Mesenchymal stem cell (in vitro differentiated cells and primary cell): Measurements from ENCODE around the gene PLAAT2.
"Not testable (repeated sequence)": the region's sequence is repeated elsewhere in the genome, so short reads cannot be mapped to it uniquely, and the experiment has no call there.

Experiments used
- DNase-seq: peaks from one replicate; pipeline ENCODE4 v3.0.0-alpha.2; 2013
- H2AFZ ChIP-seq: one replicate; pipeline ENCODE4 v1.6.1; 2013; ENCODE audit warnings: low read depth, mild to moderate bottlenecking, control low read depth, inconsistent platforms, low read length, moderate library complexity
- H2AK5ac ChIP-seq: 2 replicates; pipeline ENCODE4 v1.6.1; 2013; ENCODE audit warnings: low read length, moderate library complexity, mild to moderate bottlenecking, inconsistent platforms; ENCODE audit not compliant: severe bottlenecking
- H2BK120ac ChIP-seq: one replicate; pipeline ENCODE4 v1.6.1; 2013; ENCODE audit warnings: low read depth, mild to moderate bottlenecking, inconsistent platforms, low read length, moderate library complexity
- H2BK12ac ChIP-seq, 2 experiments: one replicate each; pipeline ENCODE4 v1.6.1; 2013; ENCODE audit warnings: inconsistent platforms in 2 of 2, low read length in 2 of 2, mild to moderate bottlenecking in 2 of 2, moderate library complexity in 2 of 2, control low read depth in 1 of 2
- H2BK15ac ChIP-seq: one replicate; pipeline ENCODE4 v1.6.1; 2013; ENCODE audit warnings: mild to moderate bottlenecking, low read depth, inconsistent platforms; ENCODE audit not compliant: poor library complexity, severe bottlenecking
- H2BK5ac ChIP-seq: 2 replicates; pipeline ENCODE4 v1.6.1; 2013; ENCODE audit warnings: low read depth, mild to moderate bottlenecking, low read length, control low read depth, inconsistent platforms; ENCODE audit not compliant: poor library complexity, severe bottlenecking
- H3K14ac ChIP-seq, 2 experiments: one replicate each; pipeline ENCODE4 v1.6.1; 2013; ENCODE audit warnings: inconsistent platforms in 2 of 2, low read length in 2 of 2, control low read depth in 1 of 2, mild to moderate bottlenecking in 1 of 2, moderate library complexity in 1 of 2
- H3K18ac ChIP-seq, 2 experiments: one replicate each; pipeline ENCODE4 v1.6.1; 2013; ENCODE audit warnings: inconsistent platforms in 2 of 2, low read length in 2 of 2, control low read depth in 1 of 2, low read depth in 1 of 2, mild to moderate bottlenecking in 1 of 2
- H3K23ac ChIP-seq, 2 experiments: one replicate each; pipeline ENCODE4 v1.6.1; 2013; ENCODE audit warnings: inconsistent platforms in 2 of 2, low read length in 2 of 2, mild to moderate bottlenecking in 2 of 2, moderate library complexity in 2 of 2, control low read depth in 1 of 2
- H3K27ac ChIP-seq: 2 replicates; pipeline ENCODE4 v1.5.1; 2013; ENCODE audit warnings: mild to moderate bottlenecking, moderate library complexity, low read length, control low read depth, inconsistent platforms; ENCODE audit not compliant: poor library complexity, severe bottlenecking
- H3K27me3 ChIP-seq, 2 experiments: 2 replicates each; pipeline versions ENCODE4 v1.6.1 to v1.7.0; 2013; ENCODE audit warnings: low read length in 2 of 2, mild to moderate bottlenecking in 2 of 2, moderate library complexity in 2 of 2, control low read depth in 1 of 2, inconsistent platforms in 1 of 2; ENCODE audit not compliant: control insufficient read depth in 1 of 2, insufficient read depth in 1 of 2
- H3K36me3 ChIP-seq, 2 experiments: 2 replicates each; pipeline versions ENCODE4 v1.6.1 to v1.7.0; 2013; ENCODE audit warnings: low read length in 2 of 2, control low read depth in 1 of 2, inconsistent platforms in 1 of 2, low read depth in 1 of 2, mild to moderate bottlenecking in 1 of 2; ENCODE audit not compliant: insufficient read depth in 2 of 2, control insufficient read depth in 1 of 2
- H3K4ac ChIP-seq, 2 experiments: one replicate each; pipeline ENCODE4 v1.6.1; 2013; ENCODE audit warnings: inconsistent platforms in 2 of 2, low read length in 2 of 2, mild to moderate bottlenecking in 2 of 2, moderate library complexity in 2 of 2, control low read depth in 1 of 2, low read depth in 1 of 2
- H3K4me1 ChIP-seq: 2 replicates; pipeline ENCODE4 v1.6.1; 2013; ENCODE audit warnings: low read depth, low read length, control low read depth; ENCODE audit not compliant: control insufficient read depth, insufficient read depth
- H3K4me2 ChIP-seq: 2 replicates; pipeline ENCODE4 v1.6.1; 2013; ENCODE audit warnings: low read length, mild to moderate bottlenecking, inconsistent platforms; ENCODE audit not compliant: poor library complexity, severe bottlenecking
- H3K4me3 ChIP-seq, 2 experiments: 2 replicates each; pipeline versions ENCODE4 v1.5.1 to v1.7.0; 2013; ENCODE audit warnings: low read length in 2 of 2, mild to moderate bottlenecking in 2 of 2, control low read depth in 1 of 2, low read depth in 1 of 2; ENCODE audit not compliant: insufficient read depth in 1 of 2
- H3K79me1 ChIP-seq: replicated peaks from 2 replicates; pipeline ENCODE4 v1.6.1; 2013; ENCODE audit warnings: mild to moderate bottlenecking, control low read depth, low read length, inconsistent platforms; ENCODE audit not compliant: poor library complexity, severe bottlenecking
- H3K9ac ChIP-seq: 2 replicates; pipeline ENCODE4 v1.7.0; 2013; ENCODE audit warnings: mild to moderate bottlenecking, low read length, moderate library complexity
- H3K9me3 ChIP-seq: 2 replicates; pipeline ENCODE4 v1.7.0; 2013; ENCODE audit warnings: mild to moderate bottlenecking, low read length; ENCODE audit not compliant: control insufficient read depth
- H4K8ac ChIP-seq: one replicate; pipeline ENCODE4 v1.6.1; 2013; ENCODE audit warnings: inconsistent platforms, mild to moderate bottlenecking, low read length, moderate library complexity
- H4K91ac ChIP-seq: one replicate; pipeline ENCODE4 v1.6.1; 2013; ENCODE audit warnings: mild to moderate bottlenecking, low read length, inconsistent platforms
- WGBS: methylation state at CpG from one replicate; pipeline ENCODE4 v1.1.7; 2013; ENCODE audit warnings: mixed read lengths; 5-methylcytosine and 5-hydroxymethylcytosine counted together

Gene PLAAT2

DNA sequence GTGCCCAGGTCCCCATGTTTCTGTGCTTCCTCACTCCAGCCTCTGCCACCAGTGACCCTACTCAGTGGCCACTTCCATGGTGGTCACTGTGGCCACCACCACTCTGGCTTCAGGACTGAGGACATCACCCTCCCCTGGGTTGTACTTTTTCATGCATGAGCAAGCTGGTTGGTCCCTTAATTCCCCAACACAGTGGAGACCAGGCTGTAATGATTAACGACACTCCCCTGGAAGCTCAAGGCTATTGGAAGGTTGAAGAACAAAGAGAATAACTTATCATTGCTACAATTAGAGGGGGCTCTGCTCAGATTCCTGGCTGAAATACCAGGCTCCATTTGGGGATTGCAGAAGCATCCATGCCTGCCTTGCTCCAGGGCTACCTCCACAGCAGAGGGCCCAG lies 16.1 kb downstream of the PLAAT2 start:
- H3K23ac ChIP-seq: no peak overlapping the region
- no CpG with 5 or more reads among the region's 1 CpG for WGBS
- H2BK120ac ChIP-seq: no peak overlapping the region

DNA sequence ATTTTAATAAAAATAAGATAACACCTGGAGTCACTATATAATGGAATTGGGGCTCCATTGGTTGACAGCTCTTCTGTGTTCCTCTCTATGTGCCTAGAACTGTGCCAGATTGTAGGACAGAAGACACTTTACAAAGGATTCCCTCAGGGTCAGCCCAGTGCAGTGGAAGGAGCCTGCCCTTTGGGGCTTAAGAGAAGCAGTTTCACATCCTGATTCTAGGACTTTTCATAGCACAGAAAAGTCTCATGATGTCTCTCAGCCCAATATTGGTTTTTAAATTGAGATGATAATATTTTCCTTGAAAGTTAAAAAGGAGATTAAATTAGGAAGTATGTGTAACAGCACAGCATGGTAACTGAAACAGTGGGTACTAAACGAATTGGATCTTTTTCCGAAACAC lies 19.5 kb downstream of the PLAAT2 start:
- Histone ChIP-seq H3K4ac (no peak overlapping the region), H2AFZ (no peak overlapping the region), H3K9me3 (no peaks in the 10 kb centered on the region), H2BK120ac (no peak overlapping the region), H4K8ac (no peak overlapping the region), H3K27me3 (no peaks in the 10 kb centered on the region), H3K23ac (no peak overlapping the region), H2BK5ac (no peak overlapping the region), H4K91ac (no peak overlapping the region), H3K79me1 (peaks cover 6% of the 10 kb centered on the region), H3K14ac (no peak overlapping the region), H2BK15ac (no peak overlapping the region), H3K4me3 (no peak overlapping the region), H3K4me1 (peaks cover 8% of the 10 kb centered on the region), H3K18ac (no peak overlapping the region), H3K9ac (no peak overlapping the region), H3K4me2 (no peak overlapping the region), H2AK5ac (no peak overlapping the region), H2BK12ac (no peak overlapping the region), H3K27ac (no peak overlapping the region), H3K36me3 (peaks cover 3 to 16% of the 10 kb centered on the region in 2 experiments)
- DNase-seq: no peak
- 86% methylated on average over 1 of the region's 2 CpGs for WGBS

More for the DNA sequence above, 16.1 kb downstream of the PLAAT2 start:
- Histone ChIP-seq H2AFZ (no peak overlapping the region), H4K8ac (no peak overlapping the region), H2AK5ac (no peak overlapping the region), H2BK5ac (no peak overlapping the region), H3K79me1 (no peaks in the 10 kb centered on the region), H3K4ac (no peak overlapping the region), H3K4me2 (no peak overlapping the region), H3K27ac (no peak overlapping the region), H3K27me3 (no peaks in the 10 kb centered on the region), H4K91ac (no peak overlapping the region), H3K9ac (no peak overlapping the region), H3K18ac (no peak overlapping the region), H3K9me3 (no peaks in the 10 kb centered on the region), H3K14ac (no peak overlapping the region), H3K4me3 (no peak overlapping the region), H2BK15ac (no peak overlapping the region), H3K36me3 (peaks cover 0 to 16% of the 10 kb centered on the region in 2 experiments), H3K4me1 (peaks cover 3% of the 10 kb centered on the region), H2BK12ac (no peak overlapping the region)
- DNase-seq: no peak

DNA sequence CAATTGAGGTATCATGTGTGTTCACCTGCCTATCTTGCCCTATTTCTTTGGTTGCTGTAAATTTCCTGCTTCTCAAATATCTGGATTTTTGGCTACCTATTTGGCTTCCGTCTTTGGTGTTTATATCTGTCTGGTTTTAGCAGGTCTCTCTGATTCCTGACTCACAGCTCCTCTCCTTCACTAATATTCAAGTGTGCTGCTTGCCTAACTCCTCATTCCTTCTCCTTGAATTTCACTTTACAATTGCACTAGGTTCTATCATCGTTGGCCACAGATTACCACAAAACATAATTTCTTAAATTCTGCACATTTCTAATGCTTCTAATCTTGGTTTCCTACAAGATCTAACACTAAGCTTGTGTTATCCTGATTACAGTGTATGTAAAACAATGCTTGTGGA lies 20.7 kb downstream of the PLAAT2 start:
- H3K4me3 ChIP-seq, H4K8ac ChIP-seq, H2BK15ac ChIP-seq: not testable (repeated sequence)

DNA sequence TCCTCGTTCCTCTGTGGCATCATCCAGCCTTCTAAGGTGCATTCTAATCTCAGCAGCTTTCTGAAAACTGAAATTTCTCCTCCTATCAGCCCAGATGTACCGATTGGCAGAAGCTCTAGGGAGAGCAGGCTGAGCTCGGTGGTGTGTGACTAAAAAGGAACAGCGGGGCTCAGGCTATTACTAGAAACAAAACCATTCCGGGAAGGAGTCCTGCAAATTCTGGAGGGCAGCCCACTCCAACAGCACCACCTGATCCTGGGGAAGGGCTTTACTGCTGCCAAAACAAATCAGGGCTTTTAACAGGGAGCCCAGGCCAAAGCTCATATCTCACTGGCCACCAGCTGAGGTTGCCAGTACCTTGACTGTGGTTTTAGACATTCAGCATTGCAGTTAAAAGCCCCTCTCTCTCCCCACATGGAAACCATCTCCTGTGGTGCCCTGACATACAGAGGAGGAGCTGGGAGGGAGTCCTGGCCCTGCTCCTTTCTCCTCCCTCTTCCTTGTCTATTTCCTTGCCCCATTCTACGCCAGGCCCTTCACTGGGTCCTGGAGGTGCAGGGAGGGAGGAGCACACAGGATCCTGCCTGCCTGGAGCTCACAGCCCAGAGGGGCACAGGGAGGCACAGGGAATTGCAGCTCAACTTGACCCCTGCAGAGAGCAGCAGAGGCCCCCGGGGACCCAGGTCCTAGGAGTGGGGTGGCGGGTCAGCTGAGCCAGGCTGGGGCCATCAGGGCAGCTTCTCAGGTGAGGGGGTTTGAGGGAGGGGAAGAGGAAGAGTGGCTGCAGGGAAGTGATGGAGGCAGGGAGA lies 25.7 kb downstream of the PLAAT2 start:
- H3K27ac ChIP-seq: peak overlapping the region; percentile 80
- WGBS: 75% methylated on average over 8 of the region's 8 CpGs

More for the DNA sequence above, 20.7 kb downstream of the PLAAT2 start:
- not testable (repeated sequence) for H3K23ac ChIP-seq, H3K4ac ChIP-seq, H2AFZ ChIP-seq, H3K9me3 ChIP-seq, H3K9ac ChIP-seq, DNase-seq, H4K91ac ChIP-seq, H3K4me2 ChIP-seq, H3K18ac ChIP-seq, H2BK12ac ChIP-seq, H2BK120ac ChIP-seq, H3K27me3 ChIP-seq, H2BK5ac ChIP-seq, H3K27ac ChIP-seq, H3K14ac ChIP-seq, H2AK5ac ChIP-seq
- Histone ChIP-seq H3K79me1 (peaks cover 11% of the 10 kb centered on the region), H3K4me1 (peaks cover 19% of the 10 kb centered on the region), H3K36me3 (peaks cover 3 to 16% of the 10 kb centered on the region in 2 experiments)
- WGBS: 57% methylated on average over 2 of the region's 2 CpGs

More for the DNA sequence above, 25.7 kb downstream of the PLAAT2 start:
- no peak overlapping the region for H4K91ac ChIP-seq
- H3K4me2 ChIP-seq: peak overlapping the region; percentile 50
- no peaks in the 10 kb centered on the region for H3K27me3 ChIP-seq
- H3K14ac ChIP-seq: peak overlapping the region in 1 of 2 experiments; percentile 26
- H3K36me3 ChIP-seq: peaks cover 0 to 3% of the 10 kb centered on the region in 2 experiments
- H2AK5ac ChIP-seq: peak overlapping the region; percentile 26
- H3K23ac ChIP-seq: peak overlapping the region in 1 of 2 experiments; percentile 5
- H2BK12ac ChIP-seq: no peak overlapping the region
- H2BK120ac ChIP-seq: no peak overlapping the region
- no peak overlapping the region for H3K4ac ChIP-seq
- peak overlapping the region; percentile 3 for H2AFZ ChIP-seq
- H2BK15ac ChIP-seq: no peak overlapping the region
- H2BK5ac ChIP-seq: no peak overlapping the region
- peaks cover 11% of the 10 kb centered on the region for H3K79me1 ChIP-seq
- peaks cover 31% of the 10 kb centered on the region for H3K4me1 ChIP-seq
- H4K8ac ChIP-seq: no peak overlapping the region
- H3K9ac ChIP-seq: peak overlapping the region; percentile 85
- peak overlapping the region in 1 of 2 experiments; percentile 77 for H3K4me3 ChIP-seq
- H3K18ac ChIP-seq: no peak overlapping the region
- no peak for DNase-seq
- no peaks in the 10 kb centered on the region for H3K9me3 ChIP-seq
